ENCODE results near the gene CLMN. TPM values are rescaled to one million over a fixed set of nuclear protein-coding genes. Genes with fewer than 3 reads are reported as not detected.

CLMN gene
- total and polyA plus RNA-seq, 9 of the 15 experiments (the other 6 are each of a cell fraction or from before 2014, with no cell fraction given) = 0.01 to 0.18 (median 0.07) TPM; not detected in 4

DNA sequence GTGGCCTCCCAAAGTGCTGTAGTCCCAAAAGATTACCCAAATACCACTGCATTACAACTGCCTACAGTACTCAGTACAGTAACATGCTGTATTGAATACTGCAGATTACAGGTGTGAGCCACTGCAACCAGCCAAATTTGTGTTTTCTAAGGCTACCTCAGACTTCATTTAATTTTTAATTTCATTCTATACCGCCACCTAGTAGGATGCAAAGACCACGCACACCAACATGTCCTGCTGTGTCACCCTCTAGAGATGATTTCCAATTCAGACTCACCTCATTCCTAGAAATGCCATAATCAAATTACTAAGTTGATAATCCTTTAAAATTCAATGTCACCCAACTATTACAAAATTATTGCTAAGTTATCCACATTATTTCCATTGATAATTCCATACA, 177.5 kb downstream of the CLMN start:
- H3K9me1 ChIP-seq (ENCODE audit: control insufficient read depth, insufficient read depth, low read length) = no peaks in the 10 kb centered on the region
- H3K36me3 ChIP-seq (ENCODE audit: control insufficient read depth, insufficient read depth, low read length) = peaks cover 3% of the 10 kb centered on the region; the same call in 1 of the 3 replicates
- no peak overlapping the region for H3K4me2 ChIP-seq (ENCODE audit: insufficient read depth, low read length)
- H4K20me1 ChIP-seq (replicated peaks; ENCODE audit: control insufficient read depth, insufficient read depth, low read length) = no peaks in the 10 kb centered on the region
- ChIA-PET CTCF (ENCODE audit: low intra/inter-chr PET ratio) (no interaction called here), POLR2A (interaction anchor here (0.8 kb wide), 1 partner anchor 343 kb away, joined by 3 read pairs; no protein-coding TSS in a partner anchor)
- no peaks in the 10 kb centered on the region; the same call in 2 of the 3 replicates for H3K79me2 ChIP-seq (ENCODE audit: control insufficient read depth, insufficient read depth, low read length)
- no peak overlapping the region for H2AFZ ChIP-seq (ENCODE audit: low read depth, low read length)
- no peak overlapping the region for H3K9ac ChIP-seq (ENCODE audit: insufficient read depth in 1 of 2, low read depth in 2 of 2, low read length in 2 of 2)
- no peak overlapping the region for H3K27ac ChIP-seq (ENCODE audit: extremely low read depth, low read depth, low read length)
- WGBS (ENCODE audit: insufficient coverage, low coverage, missing lambda C conversion rate) = 72% methylated on average over 2 of the region's 2 CpGs
- H3K4me1 ChIP-seq (replicated peaks in 1 of 2; ENCODE audit: control insufficient read depth in 2 of 2, insufficient read depth in 2 of 2, low read length in 2 of 2) = no peaks in the 10 kb centered on the region
- no peaks in the 10 kb centered on the region for H3K27me3 ChIP-seq (ENCODE audit: control insufficient read depth in 2 of 2, insufficient read depth in 2 of 2, low read length in 2 of 2)
- FAIRE-seq (no peak), ATAC-seq (no peak), DNase-seq (ENCODE audit: extremely low read depth in 1 of 4, low spot score in 3 of 4) (no peak)
- in situ Hi-C loops (cut with MboI) (no loop called here), intact Hi-C loops (cut with micrococcal nuclease) (no loop called here)
- no peaks in the 10 kb centered on the region; the same call in 1 of the 2 replicates for H3K9me3 ChIP-seq (replicated peaks; ENCODE audit: control insufficient read depth, insufficient read depth, low read depth, low read length)
- no peak for TF ChIP-seq ERF (CRISPR knock-in tag; IDR thresholded peaks at IDR 0.05)
- no peak for TF ChIP-seq TAF15 (IDR thresholded peaks at IDR 0.05; ENCODE audit: low read depth, low read length)
- TF ChIP-seq ZNF174 (CRISPR knock-in tag; IDR thresholded peaks at IDR 0.05) = no peak
- TF ChIP-seq, protein P1, sequence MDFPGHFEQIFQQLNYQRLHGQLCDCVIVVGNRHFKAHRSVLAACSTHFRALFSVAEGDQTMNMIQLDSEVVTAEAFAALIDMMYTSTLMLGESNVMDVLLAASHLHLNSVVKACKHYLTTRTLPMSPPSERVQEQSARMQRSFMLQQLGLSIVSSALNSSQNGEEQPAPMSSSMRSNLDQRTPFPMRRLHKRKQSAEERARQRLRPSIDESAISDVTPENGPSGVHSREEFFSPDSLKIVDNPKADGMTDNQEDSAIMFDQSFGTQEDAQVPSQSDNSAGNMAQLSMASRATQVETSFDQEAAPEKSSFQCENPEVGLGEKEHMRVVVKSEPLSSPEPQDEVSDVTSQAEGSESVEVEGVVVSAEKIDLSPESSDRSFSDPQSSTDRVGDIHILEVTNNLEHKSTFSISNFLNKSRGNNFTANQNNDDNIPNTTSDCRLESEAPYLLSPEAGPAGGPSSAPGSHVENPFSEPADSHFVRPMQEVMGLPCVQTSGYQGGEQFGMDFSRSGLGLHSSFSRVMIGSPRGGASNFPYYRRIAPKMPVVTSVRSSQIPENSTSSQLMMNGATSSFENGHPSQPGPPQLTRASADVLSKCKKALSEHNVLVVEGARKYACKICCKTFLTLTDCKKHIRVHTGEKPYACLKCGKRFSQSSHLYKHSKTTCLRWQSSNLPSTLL (IDR thresholded peaks at IDR 0.05) = no peak
- TF ChIP-seq, protein P2, sequence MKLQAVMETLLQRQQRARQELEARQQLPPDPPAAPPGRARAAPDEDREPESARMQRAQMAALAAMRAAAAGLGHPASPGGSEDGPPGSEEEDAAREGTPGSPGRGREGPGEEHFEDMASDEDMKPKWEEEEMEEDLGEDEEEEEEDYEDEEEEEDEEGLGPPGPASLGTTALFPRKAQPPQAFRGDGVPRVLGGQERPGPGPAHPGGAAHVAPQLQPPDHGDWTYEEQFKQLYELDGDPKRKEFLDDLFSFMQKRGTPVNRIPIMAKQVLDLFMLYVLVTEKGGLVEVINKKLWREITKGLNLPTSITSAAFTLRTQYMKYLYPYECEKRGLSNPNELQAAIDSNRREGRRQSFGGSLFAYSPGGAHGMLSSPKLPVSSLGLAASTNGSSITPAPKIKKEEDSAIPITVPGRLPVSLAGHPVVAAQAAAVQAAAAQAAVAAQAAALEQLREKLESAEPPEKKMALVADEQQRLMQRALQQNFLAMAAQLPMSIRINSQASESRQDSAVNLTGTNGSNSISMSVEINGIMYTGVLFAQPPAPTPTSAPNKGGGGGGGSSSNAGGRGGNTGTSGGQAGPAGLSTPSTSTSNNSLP (IDR thresholded peaks at IDR 0.05; ENCODE audit: borderline replicate concordance, low read depth, low read length) = no peak
- TF ChIP-seq GTF2E2 (tag; IDR thresholded peaks at IDR 0.05) = no peak
- no peak for TF ChIP-seq SPI1 (IDR thresholded peaks at IDR 0.05; ENCODE audit: borderline replicate concordance, low read depth, low read length)
- TF ChIP-seq HDAC2 (IDR thresholded peaks at IDR 0.05) = no peak
- TF ChIP-seq ZFP36 (IDR thresholded peaks at IDR 0.05; ENCODE audit: low read depth, low read length, partially characterized antibody) = no peak
- no peak for TF ChIP-seq TOE1 (IDR thresholded peaks at IDR 0.05; ENCODE audit: borderline replicate concordance)
- TF ChIP-seq TOE1 (CRISPR knock-in tag; IDR thresholded peaks at IDR 0.05; ENCODE audit: borderline replicate concordance, low read depth) = no peak
- TF ChIP-seq TEAD1 (CRISPR knock-in tag; IDR thresholded peaks at IDR 0.05) = no peak
- TF ChIP-seq, protein P3, sequence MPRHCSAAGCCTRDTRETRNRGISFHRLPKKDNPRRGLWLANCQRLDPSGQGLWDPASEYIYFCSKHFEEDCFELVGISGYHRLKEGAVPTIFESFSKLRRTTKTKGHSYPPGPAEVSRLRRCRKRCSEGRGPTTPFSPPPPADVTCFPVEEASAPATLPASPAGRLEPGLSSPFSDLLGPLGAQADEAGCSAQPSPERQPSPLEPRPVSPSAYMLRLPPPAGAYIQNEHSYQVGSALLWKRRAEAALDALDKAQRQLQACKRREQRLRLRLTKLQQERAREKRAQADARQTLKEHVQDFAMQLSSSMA (CRISPR knock-in tag; IDR thresholded peaks at IDR 0.05) = no peak
- TF ChIP-seq, protein P4, sequence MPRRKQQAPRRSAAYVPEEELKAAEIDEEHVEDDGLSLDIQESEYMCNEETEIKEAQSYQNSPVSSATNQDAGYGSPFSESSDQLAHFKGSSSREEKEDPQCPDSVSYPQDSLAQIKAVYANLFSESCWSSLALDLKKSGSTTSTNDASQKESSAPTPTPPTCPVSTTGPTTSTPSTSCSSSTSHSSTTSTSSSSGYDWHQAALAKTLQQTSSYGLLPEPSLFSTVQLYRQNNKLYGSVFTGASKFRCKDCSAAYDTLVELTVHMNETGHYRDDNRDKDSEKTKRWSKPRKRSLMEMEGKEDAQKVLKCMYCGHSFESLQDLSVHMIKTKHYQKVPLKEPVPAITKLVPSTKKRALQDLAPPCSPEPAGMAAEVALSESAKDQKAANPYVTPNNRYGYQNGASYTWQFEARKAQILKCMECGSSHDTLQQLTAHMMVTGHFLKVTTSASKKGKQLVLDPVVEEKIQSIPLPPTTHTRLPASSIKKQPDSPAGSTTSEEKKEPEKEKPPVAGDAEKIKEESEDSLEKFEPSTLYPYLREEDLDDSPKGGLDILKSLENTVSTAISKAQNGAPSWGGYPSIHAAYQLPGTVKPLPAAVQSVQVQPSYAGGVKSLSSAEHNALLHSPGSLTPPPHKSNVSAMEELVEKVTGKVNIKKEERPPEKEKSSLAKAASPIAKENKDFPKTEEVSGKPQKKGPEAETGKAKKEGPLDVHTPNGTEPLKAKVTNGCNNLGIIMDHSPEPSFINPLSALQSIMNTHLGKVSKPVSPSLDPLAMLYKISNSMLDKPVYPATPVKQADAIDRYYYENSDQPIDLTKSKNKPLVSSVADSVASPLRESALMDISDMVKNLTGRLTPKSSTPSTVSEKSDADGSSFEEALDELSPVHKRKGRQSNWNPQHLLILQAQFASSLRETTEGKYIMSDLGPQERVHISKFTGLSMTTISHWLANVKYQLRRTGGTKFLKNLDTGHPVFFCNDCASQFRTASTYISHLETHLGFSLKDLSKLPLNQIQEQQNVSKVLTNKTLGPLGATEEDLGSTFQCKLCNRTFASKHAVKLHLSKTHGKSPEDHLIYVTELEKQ (CRISPR knock-in tag; IDR thresholded peaks at IDR 0.05) = no peak
- no TSS peak for BruUV-seq (replicated peaks)
- no peak overlapping the region for H3K4me3 ChIP-seq

Data from K562 (cell line).